GM15510 (cell line): ENCODE results near the gene PPIB.

Experiments used
- POLR2A ChIP-seq: IDR thresholded peaks from 3 replicates; pipeline ENCODE4 v1.6.1; 2011; ENCODE audit warnings: borderline replicate concordance; ENCODE audit not compliant: insufficient read length; ENCODE audit errors: extremely low read depth

The PPIB gene

GRCh38 chr15:64110950-64111678 lies 51.7 kb downstream of the PPIB start:
- no peak for TF ChIP-seq POLR2A

- no peak for TF ChIP-seq POLR2A
These were observed 55.5 kb downstream of the PPIB start for GRCh38 chr15:64107337-64107736.
